Effector CD8-positive, alpha-beta T cell (primary cell): ENCODE results near the gene CARM1.
"Not testable (repeated sequence)": the region's sequence is repeated elsewhere in the genome, so short reads cannot be mapped to it uniquely, and the experiment has no call there.

Experiments
- DNase-seq: peaks from one replicate; lab custom pipeline; 2025; lab: John Stamatoyannopoulos, UW

Gene CARM1

GRCh38 chr19:10928563-10929401 lies 57.4 kb downstream of the CARM1 start, which contains the start of the genes TIMM29 and YIPF2:
TIMM29 (plus strand) TSS chr19:10928811; CDS start chr19:10928823, 12 bp downstream.
YIPF2 (minus strand) TSS chr19:10928639; CDS start chr19:10928410, 229 bp downstream.
- DNase-seq: peak; percentile 91

GRCh38 chr19:10929402-10929794 lies 58.0 kb downstream of the CARM1 start:
- DNase-seq: no peak

- no peak for DNase-seq
Measured at GRCh38 chr19:10935371-10936059, 64.2 kb downstream of the CARM1 start.

- DNase-seq: no peak
Measured at GRCh38 chr19:10936661-10937084, 65.3 kb downstream of the CARM1 start.

- DNase-seq: not testable (repeated sequence)
Measured at GRCh38 chr19:10941649-10942048, 70.3 kb downstream of the CARM1 start.

- not testable (repeated sequence) for DNase-seq
Measured at GRCh38 chr19:10943412-10943811, 72.1 kb downstream of the CARM1 start.

GRCh38 chr19:10945264-10945663 lies 73.9 kb downstream of the CARM1 start:
- DNase-seq: no peak

- DNase-seq: no peak
Measured at GRCh38 chr19:10946958-10947657, 75.8 kb downstream of the CARM1 start.

- DNase-seq: no peak
Measured at GRCh38 chr19:10952809-10953208, 81.5 kb downstream of the CARM1 start.

GRCh38 chr19:10959277-10959968 lies 88.1 kb downstream of the CARM1 start:
- not testable (repeated sequence) for DNase-seq

- peak; percentile 97 for DNase-seq
Measured at GRCh38 chr19:10960314-10961072, 89.1 kb downstream of the CARM1 start, which contains the start of gene SMARCA4. SMARCA4 (plus strand) TSS chr19:10961030; CDS start chr19:10984152, 23,122 bp downstream.

GRCh38 chr19:10961073-10961860 lies 89.9 kb downstream of the CARM1 start:
- DNase-seq: no peak

GRCh38 chr19:10962863-10963262 lies 91.5 kb downstream of the CARM1 start:
- no peak for DNase-seq

- no peak for DNase-seq
Measured at GRCh38 chr19:10963865-10964264, 92.5 kb downstream of the CARM1 start.

- no peak for DNase-seq
Measured at GRCh38 chr19:10964903-10965302, 93.5 kb downstream of the CARM1 start.

- no peak for DNase-seq
Measured at GRCh38 chr19:10965398-10965797, 94.0 kb downstream of the CARM1 start.

GRCh38 chr19:10966809-10967208 lies 95.5 kb downstream of the CARM1 start:
- no peak for DNase-seq

- no peak for DNase-seq
Measured at GRCh38 chr19:10968527-10969135, 97.3 kb downstream of the CARM1 start.

GRCh38 chr19:10971107-10971726 lies 99.9 kb downstream of the CARM1 start:
- DNase-seq: no peak
